Panc1 (cell line): Measurements from ENCODE around the gene ZNF609. TPM values are rescaled to one million over a fixed set of nuclear protein-coding genes. Genes with fewer than 3 reads are reported as not detected.

Experiments used
- ATAC-seq: fragments of 200-7000 bp; cut with Tn5 transposase; 2 replicates; pipeline ENCODE4 v1.9.1; 2020; ENCODE audit warnings: mild to moderate bottlenecking, moderate library complexity
- BruUV-seq: library from RNA; stranded (reverse); fragments of 400-500 nt; replicated peaks from 2 replicates; lab custom pipeline; 2021; lab: Mats Ljungman, UMichigan
- CTCF ChIA-PET: fragments of 300-600 bp; sonication (Branson Sonifier 250); formaldehyde crosslinking; loops from one replicate; lab custom pipeline; 2022; ENCODE audit warnings: antibody characterized with exemption; lab: Charles Lee
- POLR2A ChIA-PET: fragments of 300-600 bp; sonication (Branson Sonifier 250); formaldehyde crosslinking; loops from one replicate; lab custom pipeline; 2022; ENCODE audit warnings: antibody characterized with exemption; lab: Charles Lee
- DNase-seq: peaks from one replicate; pipeline ENCODE4 v3.0.0-alpha.2; 2010; ENCODE audit warnings: low read depth, low spot score
- H3K27ac ChIP-seq: 2 replicates; pipeline ENCODE4 v1.5.1; 2011; ENCODE audit warnings: mild to moderate bottlenecking, low read length, inconsistent platforms
- H3K27me3 ChIP-seq: fragments of 200-500 bp; sonication (Bioruptor generic); 2 replicates; pipeline ENCODE4 v1.6.0; 2014; ENCODE audit warnings: low read length, inconsistent platforms; ENCODE audit not compliant: control insufficient read depth, insufficient read depth
- H3K36me3 ChIP-seq: fragments of 200-500 bp; sonication (Bioruptor generic); 2 replicates; pipeline ENCODE4 v1.5.1; 2014; ENCODE audit warnings: inconsistent platforms, mild to moderate bottlenecking, low read length, moderate library complexity; ENCODE audit not compliant: control insufficient read depth, insufficient read depth
- H3K4me1 ChIP-seq: 2 replicates; pipeline ENCODE4 v1.5.1; 2011; ENCODE audit warnings: inconsistent platforms, mild to moderate bottlenecking, low read length, moderate library complexity; ENCODE audit not compliant: control insufficient read depth, insufficient read depth
- H3K4me3 ChIP-seq, 2 experiments: 2 replicates each; pipeline ENCODE4 v1.5.1; 2011 to 2012; ENCODE audit warnings: low read depth in 2 of 2, low read length in 2 of 2, mild to moderate bottlenecking in 2 of 2, inconsistent platforms in 1 of 2, moderate library complexity in 1 of 2
- H3K9me3 ChIP-seq: fragments of 200-500 bp; sonication (Bioruptor generic); 2 replicates; pipeline ENCODE4 v1.5.1; 2014; ENCODE audit warnings: low read depth, mild to moderate bottlenecking, inconsistent platforms, low read length, moderate library complexity; ENCODE audit not compliant: control insufficient read depth, insufficient read depth
- POLR2AphosphoS5 ChIP-seq: IDR thresholded peaks from 2 replicates; pipeline ENCODE4 v1.6.1; 2012; ENCODE audit warnings: mild to moderate bottlenecking, low read depth, low read length, moderate library complexity
- REST ChIP-seq, 2 experiments: IDR thresholded peaks; 2 replicates each; pipeline ENCODE4 v1.6.1; 2011 to 2012; ENCODE audit warnings: low read depth in 2 of 2, control low read depth in 1 of 2, low read length in 1 of 2, mild to moderate bottlenecking in 1 of 2, moderate library complexity in 1 of 2; ENCODE audit not compliant: insufficient read depth in 1 of 2
- SIN3A ChIP-seq: IDR thresholded peaks from 2 replicates; pipeline ENCODE4 v1.6.1; 2012; ENCODE audit warnings: low read depth, mild to moderate bottlenecking, low read length, moderate library complexity, borderline replicate concordance; ENCODE audit not compliant: insufficient read depth
- TCF7L2 ChIP-seq: IDR thresholded peaks from 2 replicates; pipeline ENCODE4 v1.6.1; 2011; ENCODE audit warnings: mild to moderate bottlenecking, low read depth, low read length, inconsistent platforms
- in situ Hi-C: cut with HindIII; loops from 2 replicates; pipeline ENCODE4 v1.10.0; 2016; ENCODE audit warnings: low sequenced_read_pairs, low pct_unique_long_range_greater_than_20kb
- intact Hi-C: fragments of 100-400 bp; cut with micrococcal nuclease; formaldehyde crosslinking; loops from one replicate; pipeline ENCODE4 v1.10.0; 2022; ENCODE audit not compliant: unreplicated experiment
- total RNA-seq: library from RNA; stranded (reverse); gene quantifications from one replicate; pipeline ENCODE4 v1.2.1, GENCODE V29; 2021; ENCODE audit not compliant: unreplicated experiment
- TF ChIP-seq, protein P1 (sequence below): fragments of 450-650 bp; IDR thresholded peaks from 2 replicates; pipeline ENCODE4 v1.5.1; 2017; ENCODE audit warnings: mild to moderate bottlenecking

The ZNF609 gene
- total RNA-seq, 1 experiment from 2014 or later, result 47.2 TPM

GRCh38 chr15:64717735-64718495 lies 257.5 kb downstream of the ZNF609 start:
- no TSS peak for BruUV-seq
- no peak for ATAC-seq
- no peak overlapping the region for H3K4me3 ChIP-seq
- CTCF ChIA-PET, result no interaction called here
- no peaks in the 10 kb centered on the region for H3K36me3 ChIP-seq
- no peak for TF ChIP-seq POLR2AphosphoS5
- TF ChIP-seq, protein P1, sequence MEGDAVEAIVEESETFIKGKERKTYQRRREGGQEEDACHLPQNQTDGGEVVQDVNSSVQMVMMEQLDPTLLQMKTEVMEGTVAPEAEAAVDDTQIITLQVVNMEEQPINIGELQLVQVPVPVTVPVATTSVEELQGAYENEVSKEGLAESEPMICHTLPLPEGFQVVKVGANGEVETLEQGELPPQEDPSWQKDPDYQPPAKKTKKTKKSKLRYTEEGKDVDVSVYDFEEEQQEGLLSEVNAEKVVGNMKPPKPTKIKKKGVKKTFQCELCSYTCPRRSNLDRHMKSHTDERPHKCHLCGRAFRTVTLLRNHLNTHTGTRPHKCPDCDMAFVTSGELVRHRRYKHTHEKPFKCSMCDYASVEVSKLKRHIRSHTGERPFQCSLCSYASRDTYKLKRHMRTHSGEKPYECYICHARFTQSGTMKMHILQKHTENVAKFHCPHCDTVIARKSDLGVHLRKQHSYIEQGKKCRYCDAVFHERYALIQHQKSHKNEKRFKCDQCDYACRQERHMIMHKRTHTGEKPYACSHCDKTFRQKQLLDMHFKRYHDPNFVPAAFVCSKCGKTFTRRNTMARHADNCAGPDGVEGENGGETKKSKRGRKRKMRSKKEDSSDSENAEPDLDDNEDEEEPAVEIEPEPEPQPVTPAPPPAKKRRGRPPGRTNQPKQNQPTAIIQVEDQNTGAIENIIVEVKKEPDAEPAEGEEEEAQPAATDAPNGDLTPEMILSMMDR, result no peak
- TF ChIP-seq TCF7L2, result no peak
- no peak for TF ChIP-seq REST (IDR thresholded peaks at IDR 0.05; ENCODE audit: insufficient read depth in 1 of 2, low read depth in 2 of 2, low read length in 1 of 2)
- no peak for TF ChIP-seq SIN3A
- H3K4me1 ChIP-seq, result no peaks in the 10 kb centered on the region
- no peaks in the 10 kb centered on the region for H3K9me3 ChIP-seq
- POLR2A ChIA-PET, result interaction anchor here (0.6 kb wide), 1 partner anchor 266 kb away, joined by 3 read pairs; no protein-coding TSS in a partner anchor
- H3K27ac ChIP-seq, result no peak overlapping the region
- in situ Hi-C loops, result no loop called here
- intact Hi-C loops, result no loop called here
- no peak for DNase-seq
- H3K27me3 ChIP-seq, result no peaks in the 10 kb centered on the region

- in situ Hi-C loops, result no loop called here
- H3K27ac ChIP-seq, result no peak overlapping the region
- intact Hi-C loops, result no loop called here
- TF ChIP-seq, protein P1, result no peak
- H3K4me3 ChIP-seq, result no peak overlapping the region
- ATAC-seq (no peak), DNase-seq (no peak)
- BruUV-seq, result no TSS peak
- H3K9me3 ChIP-seq, result no peaks in the 10 kb centered on the region
- no peaks in the 10 kb centered on the region for H3K36me3 ChIP-seq
- ChIA-PET CTCF (interaction anchor here (0.8 kb wide), 1 partner anchor 8 kb away, joined by 3 read pairs; no protein-coding TSS in a partner anchor), POLR2A (interaction anchor here (0.7 kb wide), 2 partner anchors 80 to 586 kb away, joined by 8 to 10 read pairs; no protein-coding TSS in a partner anchor)
- no peaks in the 10 kb centered on the region for H3K27me3 ChIP-seq
- H3K4me1 ChIP-seq, result no peaks in the 10 kb centered on the region
Observed at GRCh38 chr15:64720188-64720587, 259.8 kb downstream of the ZNF609 start.
